ENCODE measurements around the gene ASB16. TPM values are rescaled to one million over a fixed set of nuclear protein-coding genes. Genes with fewer than 3 reads are reported as not detected.
A peak's percentile ranks its signal among the peaks of the same experiment; 100 is the strongest.

Gene ASB16
- total RNA-seq, 1 experiment from 2014 or later, result 0.19 TPM

DNA sequence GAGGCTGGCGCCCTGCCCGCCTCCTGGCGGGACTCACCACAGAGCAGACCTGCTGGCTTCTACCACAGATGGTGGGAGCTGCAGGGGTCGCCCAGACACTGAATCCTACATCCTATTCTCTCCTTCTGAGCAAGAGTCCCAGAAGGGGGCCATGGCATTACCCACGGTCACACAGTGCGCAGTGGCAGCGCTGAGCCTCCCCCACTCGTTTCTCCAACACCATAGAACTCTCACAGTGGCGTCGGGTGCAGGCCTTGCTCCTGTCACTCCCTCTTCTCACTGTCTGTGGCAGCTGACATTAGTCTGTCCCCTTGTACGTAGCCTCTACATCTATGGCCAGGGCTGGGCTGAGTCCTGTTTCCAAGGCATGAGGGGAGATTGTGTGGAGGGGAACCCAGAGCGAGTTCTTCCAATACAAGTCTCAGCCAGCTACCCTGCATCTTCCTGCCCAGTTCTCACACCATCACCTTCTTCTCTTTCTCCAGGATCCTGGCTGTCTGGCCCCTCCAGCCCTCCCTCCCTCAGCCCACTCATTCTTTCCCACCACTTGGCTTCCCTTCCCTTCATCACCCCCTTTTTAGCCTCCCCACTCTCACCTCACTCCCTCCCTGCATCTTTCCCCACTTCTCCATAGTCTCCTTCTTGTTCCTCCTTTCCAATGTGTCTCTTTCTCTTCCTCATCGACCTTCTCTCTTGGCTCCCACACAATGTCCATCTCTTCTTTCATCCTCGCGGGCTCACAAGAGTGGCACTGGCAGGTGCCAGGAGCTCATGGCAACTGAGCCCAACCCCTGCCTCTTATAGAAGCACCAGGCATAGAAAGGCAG lies 43.1 kb downstream of the ASB16 start:
- Mint-ChIP-seq H3K9me3 (ENCODE audit: low read depth, unreplicated experiment) (no peaks in the 10 kb centered on the region), H3K4me3 (ENCODE audit: low read depth, unreplicated experiment) (no peak overlapping the region), H3K27ac (ENCODE audit: unreplicated experiment) (peak overlapping the region; percentile 35), H3K4me1 (ENCODE audit: low read depth, unreplicated experiment) (peaks cover 20% of the 10 kb centered on the region), H3K36me3 (ENCODE audit: insufficient read depth, unreplicated experiment) (peaks cover 80% of the 10 kb centered on the region), H3K27me3 (ENCODE audit: unreplicated experiment) (no peaks in the 10 kb centered on the region)
- CTCF ChIA-PET, result interaction anchor here (0.5 to 0.6 kb wide), 2 partner anchors 103 to 119 kb away, joined by 3 to 6 read pairs; no protein-coding TSS in a partner anchor
- BruUV-seq (replicated peaks), result no TSS peak
- DNase-seq, result no peak
- intact Hi-C loops (cut with micrococcal nuclease; ENCODE audit: unreplicated experiment), result no loop called here
- TF ChIP-seq, protein P1, sequence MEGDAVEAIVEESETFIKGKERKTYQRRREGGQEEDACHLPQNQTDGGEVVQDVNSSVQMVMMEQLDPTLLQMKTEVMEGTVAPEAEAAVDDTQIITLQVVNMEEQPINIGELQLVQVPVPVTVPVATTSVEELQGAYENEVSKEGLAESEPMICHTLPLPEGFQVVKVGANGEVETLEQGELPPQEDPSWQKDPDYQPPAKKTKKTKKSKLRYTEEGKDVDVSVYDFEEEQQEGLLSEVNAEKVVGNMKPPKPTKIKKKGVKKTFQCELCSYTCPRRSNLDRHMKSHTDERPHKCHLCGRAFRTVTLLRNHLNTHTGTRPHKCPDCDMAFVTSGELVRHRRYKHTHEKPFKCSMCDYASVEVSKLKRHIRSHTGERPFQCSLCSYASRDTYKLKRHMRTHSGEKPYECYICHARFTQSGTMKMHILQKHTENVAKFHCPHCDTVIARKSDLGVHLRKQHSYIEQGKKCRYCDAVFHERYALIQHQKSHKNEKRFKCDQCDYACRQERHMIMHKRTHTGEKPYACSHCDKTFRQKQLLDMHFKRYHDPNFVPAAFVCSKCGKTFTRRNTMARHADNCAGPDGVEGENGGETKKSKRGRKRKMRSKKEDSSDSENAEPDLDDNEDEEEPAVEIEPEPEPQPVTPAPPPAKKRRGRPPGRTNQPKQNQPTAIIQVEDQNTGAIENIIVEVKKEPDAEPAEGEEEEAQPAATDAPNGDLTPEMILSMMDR (IDR thresholded peaks at IDR 0.05; ENCODE audit: unreplicated experiment), result no peak

DNA sequence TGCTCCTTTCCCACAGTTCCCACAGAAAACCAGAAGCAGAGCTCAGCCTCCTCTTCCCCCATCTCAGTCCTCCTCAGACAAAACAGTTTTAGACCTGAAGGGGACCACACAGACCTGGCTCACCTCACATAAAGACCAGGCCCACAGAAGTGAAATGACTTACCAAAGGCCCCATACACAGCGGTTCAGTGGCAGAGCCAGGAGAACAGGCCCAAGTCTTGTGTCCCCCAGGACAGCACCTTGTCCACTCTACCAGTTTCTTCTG lies 43.7 kb downstream of the ASB16 start:
- peak overlapping the region; percentile 35 for H3K27ac Mint-ChIP-seq (ENCODE audit: unreplicated experiment)
- no peaks in the 10 kb centered on the region for H3K9me3 Mint-ChIP-seq (ENCODE audit: low read depth, unreplicated experiment)
- H3K4me1 Mint-ChIP-seq (ENCODE audit: low read depth, unreplicated experiment), result peaks cover 17% of the 10 kb centered on the region
- no peak for DNase-seq
- H3K36me3 Mint-ChIP-seq (ENCODE audit: insufficient read depth, unreplicated experiment), result peaks cover 76% of the 10 kb centered on the region
- no peaks in the 10 kb centered on the region for H3K27me3 Mint-ChIP-seq (ENCODE audit: unreplicated experiment)
- no TSS peak for BruUV-seq (replicated peaks)
- TF ChIP-seq, protein P1 (IDR thresholded peaks at IDR 0.05; ENCODE audit: unreplicated experiment), result no peak
- H3K4me3 Mint-ChIP-seq (ENCODE audit: low read depth, unreplicated experiment), result no peak overlapping the region
- intact Hi-C loops (cut with micrococcal nuclease; ENCODE audit: unreplicated experiment), result no loop called here
- CTCF ChIA-PET, result interaction anchor here (0.6 kb wide), 1 partner anchor 103 kb away, joined by 3 read pairs; no protein-coding TSS in a partner anchor

DNA sequence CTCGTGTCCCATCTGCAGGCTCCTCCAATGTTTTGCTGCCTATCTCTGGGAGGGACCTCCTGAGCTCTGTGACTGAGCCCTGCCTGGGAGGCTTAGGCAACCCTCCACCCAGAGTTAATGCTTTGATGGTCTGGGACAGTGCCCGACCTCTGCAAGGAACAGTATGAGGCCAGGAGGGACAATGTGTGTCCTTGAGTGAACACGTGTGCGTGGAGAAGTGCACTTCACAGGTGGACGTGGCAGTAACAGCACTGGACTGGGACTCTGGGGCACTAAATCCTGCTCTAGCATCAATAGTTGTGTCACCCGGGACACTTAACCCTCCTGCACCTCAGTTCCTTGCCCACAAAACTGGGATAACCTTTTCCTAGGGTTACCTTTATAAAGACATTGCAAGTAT lies 44.4 kb downstream of the ASB16 start:
- Mint-ChIP-seq H3K27ac (ENCODE audit: unreplicated experiment) (no peak overlapping the region), H3K4me3 (ENCODE audit: low read depth, unreplicated experiment) (no peak overlapping the region), H3K36me3 (ENCODE audit: insufficient read depth, unreplicated experiment) (peaks cover 75% of the 10 kb centered on the region), H3K27me3 (ENCODE audit: unreplicated experiment) (no peaks in the 10 kb centered on the region), H3K9me3 (ENCODE audit: low read depth, unreplicated experiment) (no peaks in the 10 kb centered on the region), H3K4me1 (ENCODE audit: low read depth, unreplicated experiment) (peaks cover 17% of the 10 kb centered on the region)
- intact Hi-C loops (cut with micrococcal nuclease; ENCODE audit: unreplicated experiment), result no loop called here
- DNase-seq, result no peak
- TF ChIP-seq, protein P1 (IDR thresholded peaks at IDR 0.05; ENCODE audit: unreplicated experiment), result no peak
- CTCF ChIA-PET, result no interaction called here
- BruUV-seq (replicated peaks), result no TSS peak

DNA sequence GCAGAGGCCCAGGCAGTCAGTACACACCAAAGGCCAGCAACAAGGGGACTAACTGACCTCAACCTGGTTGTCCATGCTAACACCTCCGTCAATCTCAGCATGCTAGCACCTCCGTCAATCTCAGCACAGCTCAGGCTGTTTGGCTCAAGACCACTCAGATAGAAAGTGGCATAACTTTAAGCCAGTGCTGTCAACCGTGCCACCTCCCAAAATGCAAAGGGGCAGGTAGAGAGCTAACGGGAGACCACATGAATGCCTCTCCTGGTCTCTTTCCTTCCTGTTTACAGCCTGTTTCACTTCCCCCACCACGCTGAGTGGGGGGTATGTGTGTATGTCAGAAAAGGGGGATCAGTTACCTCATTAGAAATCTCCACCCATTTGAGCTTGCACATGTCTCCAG lies 45.7 kb downstream of the ASB16 start:
- no TSS peak for BruUV-seq (replicated peaks)
- no peak for DNase-seq
- H3K9me3 Mint-ChIP-seq (ENCODE audit: low read depth, unreplicated experiment), result no peaks in the 10 kb centered on the region
- intact Hi-C loops (cut with micrococcal nuclease; ENCODE audit: unreplicated experiment), result no loop called here
- TF ChIP-seq, protein P1 (IDR thresholded peaks at IDR 0.05; ENCODE audit: unreplicated experiment), result no peak
- no peaks in the 10 kb centered on the region for H3K27me3 Mint-ChIP-seq (ENCODE audit: unreplicated experiment)
- H3K4me1 Mint-ChIP-seq (ENCODE audit: low read depth, unreplicated experiment), result peaks cover 17% of the 10 kb centered on the region
- no peak overlapping the region for H3K4me3 Mint-ChIP-seq (ENCODE audit: low read depth, unreplicated experiment)
- no peak overlapping the region for H3K27ac Mint-ChIP-seq (ENCODE audit: unreplicated experiment)
- CTCF ChIA-PET, result interaction anchor here (1.4 kb wide), 1 partner anchor 13 kb away, joined by 4 read pairs; no protein-coding TSS in a partner anchor
- H3K36me3 Mint-ChIP-seq (ENCODE audit: insufficient read depth, unreplicated experiment), result peaks cover 80% of the 10 kb centered on the region

Measured in Calu3 (cell line).